HG02852 (cell line): ENCODE data around the gene CHST6.
"Not testable (repeated sequence)": the region's sequence is repeated elsewhere in the genome, so short reads cannot be mapped to it uniquely, and the experiment has no call there.

Experiments used
- ATAC-seq: cut with Tn5 transposase; IDR thresholded peaks from one replicate; pipeline ENCODE4 v1.9.1; 2021; ENCODE audit warnings: mild to moderate bottlenecking, moderate library complexity; ENCODE audit not compliant: unreplicated experiment

CHST6 gene

DNA sequence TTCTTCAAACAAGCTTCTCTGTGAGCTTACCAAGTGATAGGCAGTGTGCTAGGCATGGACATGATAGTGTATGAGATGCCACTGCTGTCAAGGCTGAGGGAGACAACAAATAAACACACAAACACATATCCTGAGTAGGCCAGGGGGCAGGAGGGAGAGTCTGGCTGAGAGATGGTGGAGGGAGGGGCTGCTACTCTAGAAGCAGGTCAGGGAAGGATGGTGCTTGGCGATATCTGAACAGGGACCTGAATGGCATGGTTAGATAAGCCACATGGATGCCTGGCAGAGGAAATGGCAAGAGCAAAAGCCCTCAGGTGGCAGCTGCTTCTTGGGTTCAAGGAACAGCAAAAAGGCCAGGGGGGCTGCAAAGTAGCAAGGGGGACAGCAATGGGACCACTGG lies 8.6 kb upstream of the CHST6 start:
- ATAC-seq = no peak

DNA sequence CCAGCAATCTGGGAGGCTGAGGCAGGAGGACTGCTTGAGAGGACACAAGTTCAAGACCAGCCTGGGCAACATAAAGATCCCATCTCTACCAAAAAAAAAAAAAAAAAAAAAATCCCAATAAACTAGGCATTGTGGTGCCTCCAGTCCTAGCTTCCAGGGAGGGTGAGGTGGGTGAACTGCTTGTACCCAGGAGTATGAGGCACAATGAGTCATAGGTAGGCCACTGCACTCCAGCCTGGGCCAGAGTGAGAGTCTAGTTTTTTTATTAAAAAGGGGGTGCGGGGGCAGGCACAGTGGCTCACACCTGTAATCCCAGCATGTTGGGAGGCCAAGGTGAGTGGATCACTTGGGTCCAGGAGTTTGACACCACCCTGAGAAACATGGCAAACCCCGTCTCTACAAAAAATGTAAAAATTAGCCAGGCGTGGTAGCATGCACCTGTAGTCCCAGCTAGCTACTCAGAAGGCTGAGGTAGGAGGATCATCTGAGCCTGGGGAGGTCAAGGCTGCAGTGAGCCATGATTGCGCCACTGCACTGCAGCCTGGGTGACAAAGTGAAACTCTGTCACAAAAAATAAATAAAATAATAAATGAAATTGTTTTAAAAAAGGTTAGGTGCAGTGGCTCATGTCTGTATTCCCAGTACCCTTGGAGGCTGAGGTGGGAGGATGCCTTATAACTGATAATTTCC lies 7.8 kb upstream of the CHST6 start:
- ATAC-seq = no peak

DNA sequence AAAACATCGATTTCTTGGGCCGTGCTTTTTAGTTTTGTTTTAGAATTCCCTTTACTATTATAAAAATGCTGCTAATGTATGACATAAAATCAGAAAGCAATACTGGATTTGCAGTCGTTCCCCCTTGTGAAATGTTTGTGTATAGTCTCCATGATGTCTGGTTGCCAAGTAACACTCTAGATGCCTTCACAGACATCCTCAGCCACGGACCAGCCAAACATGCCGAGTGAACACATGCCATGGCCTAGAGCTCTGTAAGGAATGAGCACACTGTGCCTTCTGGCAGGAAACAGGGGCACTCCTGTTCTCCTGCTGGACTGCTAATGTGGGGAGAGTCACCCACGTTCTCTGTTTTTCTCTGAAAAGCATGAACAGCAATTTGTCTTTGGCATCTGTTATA lies 6.6 kb upstream of the CHST6 start:
- ATAC-seq = not testable (repeated sequence)

DNA sequence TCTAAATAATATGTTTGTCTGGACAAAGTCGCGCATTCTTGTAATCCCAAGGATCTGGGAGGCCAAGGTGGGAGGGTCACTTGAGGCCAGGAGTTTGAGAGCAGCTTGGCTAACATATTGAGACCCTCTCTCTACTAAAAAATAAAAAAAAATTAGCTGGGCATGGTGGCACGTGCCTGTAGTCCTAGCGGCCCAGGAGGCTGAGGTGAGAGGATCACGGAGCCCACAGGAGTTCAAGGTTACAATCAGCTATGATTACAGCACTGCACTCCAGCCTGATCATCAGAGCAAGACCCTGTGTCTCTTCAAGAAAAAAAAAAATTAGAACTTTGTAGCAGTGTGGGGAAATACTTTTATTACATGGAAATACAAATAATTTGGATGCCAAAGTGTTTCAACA lies 6.1 kb upstream of the CHST6 start:
- no peak for ATAC-seq

DNA sequence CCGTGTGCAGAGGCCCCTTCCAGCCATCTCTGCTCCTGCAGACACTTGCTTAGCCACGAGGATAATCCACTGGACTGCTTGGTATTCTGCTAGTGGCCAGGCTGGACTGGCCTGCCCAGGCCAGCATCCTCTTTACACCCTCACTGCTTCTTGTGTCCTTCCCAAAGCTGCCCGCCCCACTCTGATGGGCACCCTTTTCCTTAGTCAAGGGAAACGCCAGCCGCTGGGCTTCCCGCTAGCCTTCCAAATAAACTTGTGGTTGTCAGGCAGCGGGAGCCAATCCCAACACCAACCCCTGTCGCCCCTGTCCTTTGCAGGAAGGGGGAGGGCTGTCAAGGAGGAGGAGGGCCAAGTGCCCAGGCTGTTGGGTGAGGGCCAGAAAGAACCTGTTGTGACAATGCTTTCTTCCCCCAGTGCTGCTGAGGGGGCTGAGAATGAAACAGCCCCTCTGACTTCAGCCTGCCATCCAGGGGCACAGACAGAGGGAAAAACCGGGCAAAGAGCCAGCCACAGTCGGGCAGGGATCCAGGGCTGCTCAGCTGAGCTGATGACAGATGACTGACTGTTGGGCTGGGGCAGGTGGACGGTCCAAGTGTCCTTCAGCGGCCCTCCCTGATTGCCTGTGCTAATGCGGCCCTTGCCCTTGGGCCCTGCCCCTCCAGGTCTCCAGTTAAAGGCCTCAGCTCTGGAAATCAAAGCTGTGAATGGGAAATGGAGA lies 3.5 kb upstream of the CHST6 start:
- not testable (repeated sequence) for ATAC-seq

DNA sequence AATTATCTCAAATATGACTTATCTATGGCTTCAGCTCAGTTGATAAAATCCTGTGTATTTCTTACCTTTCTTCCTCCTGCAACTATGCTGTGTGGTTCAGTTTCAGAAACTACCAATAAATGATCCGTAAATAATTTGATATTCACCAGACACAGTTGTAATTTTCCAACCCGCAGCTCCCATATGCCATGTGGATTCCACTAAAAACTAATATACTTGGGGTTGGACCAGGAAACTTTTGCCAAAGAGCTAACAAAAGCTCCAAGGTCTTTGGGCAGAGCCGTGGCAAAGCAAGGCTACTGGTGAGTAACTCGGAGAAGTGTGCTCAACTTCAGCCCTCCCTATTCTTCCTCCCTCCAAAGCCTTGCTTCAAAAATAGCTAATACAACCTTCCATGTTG lies 2.3 kb upstream of the CHST6 start:
- no peak for ATAC-seq

DNA sequence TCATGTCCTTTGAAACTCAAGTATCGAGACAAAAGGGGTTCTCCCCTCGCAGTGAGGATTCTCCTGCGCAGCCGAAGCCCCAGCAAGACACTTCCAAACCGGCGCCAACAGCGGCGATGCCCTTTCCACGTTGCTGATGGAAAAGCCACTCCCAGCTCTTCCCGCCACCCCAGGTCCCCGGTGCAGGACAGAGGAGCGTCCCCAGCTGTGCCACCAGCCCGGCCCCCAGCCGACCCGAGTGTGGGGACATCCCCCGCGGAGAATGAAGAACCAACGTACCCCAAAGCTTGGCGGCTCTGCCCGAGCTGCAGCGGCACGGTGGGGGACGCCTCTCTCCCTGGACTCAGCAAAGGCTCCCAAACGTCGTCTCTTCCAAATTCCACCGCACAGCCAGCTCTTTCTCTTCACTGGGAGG lies 573 bp downstream of the CHST6 start:
- no peak for ATAC-seq

DNA sequence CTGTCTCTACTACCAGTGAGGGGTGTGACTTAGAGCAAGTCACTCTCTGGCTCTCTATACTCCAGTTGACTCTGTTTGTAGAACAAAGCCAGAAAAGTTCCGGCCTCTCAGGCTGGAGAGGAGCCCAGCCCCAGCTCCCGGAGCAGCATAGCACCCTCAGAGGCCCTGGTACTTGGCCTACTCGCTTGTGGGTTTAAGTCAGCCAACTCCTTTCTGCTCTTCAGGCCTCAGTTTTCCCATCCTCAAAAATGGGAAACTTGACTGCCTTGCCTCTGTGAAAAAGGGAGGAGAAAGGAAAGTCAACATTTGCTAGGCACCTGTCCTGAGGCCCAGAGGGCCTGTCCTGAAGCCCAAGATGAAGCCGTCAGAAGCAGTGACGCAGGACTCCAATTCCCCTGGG lies 1.1 kb downstream of the CHST6 start:
- ATAC-seq = no peak

DNA sequence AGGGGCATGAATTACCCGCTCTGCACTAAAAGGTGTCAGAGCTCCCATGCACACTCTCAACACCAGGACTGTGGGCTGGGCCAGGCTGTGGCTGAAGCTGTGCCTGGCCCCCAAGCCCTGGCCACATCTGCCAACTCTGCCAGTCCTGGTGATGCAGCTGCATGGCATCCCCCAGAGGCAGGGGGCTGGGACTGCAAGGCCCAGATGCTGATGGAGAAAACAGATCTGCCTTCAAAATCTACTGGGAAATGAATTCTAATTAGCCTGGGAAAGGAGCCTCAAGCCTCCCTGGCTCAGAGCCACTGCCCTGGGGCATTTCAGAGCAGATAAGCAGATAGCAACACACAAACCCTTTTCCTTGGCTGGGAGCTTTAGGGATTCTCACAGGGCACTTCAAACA lies 3.4 kb downstream of the CHST6 start:
- no peak for ATAC-seq

DNA sequence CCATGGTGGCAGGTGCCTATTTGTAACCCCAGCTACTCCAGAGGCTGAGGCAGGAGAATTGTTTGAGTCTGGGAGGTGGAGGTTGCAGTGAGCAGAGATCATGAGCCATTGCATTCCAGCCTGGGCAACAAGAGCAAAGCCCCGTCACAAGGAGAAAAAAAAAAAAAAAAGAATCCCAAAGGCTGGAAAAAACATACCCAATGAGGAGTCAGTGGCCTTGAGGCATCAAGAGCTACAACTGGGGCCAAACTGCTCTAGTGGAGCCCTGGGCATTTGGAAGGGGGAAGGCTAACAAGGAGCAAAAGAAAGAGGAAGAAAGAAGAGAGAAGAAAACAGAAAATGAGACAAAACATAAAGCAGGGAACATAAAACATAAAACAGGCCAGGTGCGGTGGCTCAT lies 6.9 kb downstream of the CHST6 start:
- ATAC-seq = no peak

DNA sequence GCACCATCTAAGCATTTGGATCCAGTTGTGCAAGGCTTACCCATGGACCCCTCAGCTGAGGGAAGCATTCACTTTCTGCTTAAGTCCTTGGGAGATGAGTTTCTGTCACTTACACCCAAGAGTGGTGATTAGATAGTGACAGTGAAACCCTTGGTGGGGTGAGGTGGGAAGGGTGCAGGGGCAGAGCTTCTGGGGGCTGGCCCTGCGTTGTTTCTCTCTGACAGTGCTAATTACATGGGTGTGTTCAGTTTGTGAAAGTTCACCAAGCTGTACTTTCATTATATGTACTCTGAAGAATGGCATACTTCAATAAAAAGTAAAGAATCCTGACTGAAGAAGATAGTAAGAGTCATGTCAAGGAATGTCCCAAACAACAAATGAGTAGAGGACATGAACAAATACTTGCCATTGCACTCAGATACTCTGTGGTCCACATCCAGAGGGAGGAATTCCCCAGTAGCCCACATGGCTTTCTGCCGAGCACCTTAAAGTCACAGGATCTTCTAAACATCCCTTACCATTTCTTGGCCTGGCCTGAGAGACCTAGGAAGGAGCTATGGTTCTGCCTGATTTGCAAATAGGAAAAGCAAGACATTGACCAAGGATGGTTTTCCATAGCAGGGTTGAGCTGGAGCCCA lies 8.4 kb downstream of the CHST6 start:
- ATAC-seq = peak; percentile 63

DNA sequence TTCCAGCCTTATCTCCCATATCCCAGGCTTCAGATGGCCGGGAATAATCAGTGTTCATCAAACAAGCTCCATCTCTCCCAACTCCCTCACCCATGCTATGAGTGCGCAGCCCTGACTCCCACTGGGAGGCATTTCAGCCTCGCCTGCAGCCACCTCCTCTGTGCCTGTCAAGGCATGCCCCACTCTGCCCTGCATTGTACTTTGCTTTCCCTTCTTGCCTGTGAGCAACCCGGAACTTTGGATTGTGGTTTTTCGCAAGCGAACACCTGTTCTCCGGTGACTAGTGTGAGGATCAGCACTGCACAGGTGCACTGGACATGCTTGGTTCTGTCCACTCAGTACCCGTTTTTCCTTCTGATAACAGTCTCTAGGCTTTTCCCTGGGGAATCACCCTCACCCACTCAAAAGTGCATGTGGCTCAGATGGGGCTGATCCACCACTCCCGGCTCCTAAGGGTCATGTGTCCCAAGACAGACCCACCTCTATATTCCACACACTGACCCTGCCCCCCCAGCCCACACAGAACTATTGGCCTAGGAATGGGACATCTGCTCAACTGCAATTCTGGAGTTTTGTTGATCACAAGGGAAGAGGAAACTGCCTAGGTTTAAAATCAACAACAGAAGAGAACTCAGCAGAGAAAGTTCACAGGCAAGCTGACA lies 9.1 kb downstream of the CHST6 start:
- no peak for ATAC-seq

DNA sequence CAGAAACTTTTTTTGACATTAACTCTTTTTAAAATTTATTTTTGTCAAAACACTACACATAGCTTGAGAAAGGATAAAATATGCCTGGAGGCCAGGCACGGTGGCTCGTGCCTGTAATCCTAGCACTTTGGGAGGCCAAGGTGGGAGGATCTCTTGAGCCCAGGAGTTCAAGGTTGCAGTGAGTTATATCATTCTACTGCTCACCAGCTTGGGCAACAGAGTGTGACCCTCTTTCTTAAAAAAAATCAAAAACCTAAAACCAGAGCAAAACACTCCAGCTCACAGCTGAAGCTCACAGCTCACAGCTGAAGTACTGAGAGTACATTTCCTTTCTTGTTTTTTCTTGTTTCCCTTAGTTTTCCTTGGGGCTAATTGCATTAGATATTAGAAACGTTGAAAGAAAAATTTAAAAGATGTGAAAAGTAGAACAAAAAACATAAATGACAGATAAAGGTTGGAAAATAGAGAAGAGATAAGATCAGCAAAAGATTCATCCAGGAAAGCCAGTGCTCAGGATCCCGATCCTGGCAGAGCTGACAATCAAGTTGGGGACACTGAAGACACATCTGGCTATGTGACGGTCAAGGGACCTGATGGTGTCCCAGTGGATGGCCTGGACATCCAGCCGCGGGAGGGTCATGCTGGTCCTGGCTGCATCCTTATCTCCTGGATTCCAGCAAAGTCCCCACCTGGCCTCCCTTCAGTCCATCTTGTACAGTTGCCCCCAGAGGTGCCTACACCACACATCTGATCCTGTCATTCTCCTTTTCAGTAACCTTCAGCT lies 9.8 kb downstream of the CHST6 start:
- ATAC-seq = peak; percentile 40

DNA sequence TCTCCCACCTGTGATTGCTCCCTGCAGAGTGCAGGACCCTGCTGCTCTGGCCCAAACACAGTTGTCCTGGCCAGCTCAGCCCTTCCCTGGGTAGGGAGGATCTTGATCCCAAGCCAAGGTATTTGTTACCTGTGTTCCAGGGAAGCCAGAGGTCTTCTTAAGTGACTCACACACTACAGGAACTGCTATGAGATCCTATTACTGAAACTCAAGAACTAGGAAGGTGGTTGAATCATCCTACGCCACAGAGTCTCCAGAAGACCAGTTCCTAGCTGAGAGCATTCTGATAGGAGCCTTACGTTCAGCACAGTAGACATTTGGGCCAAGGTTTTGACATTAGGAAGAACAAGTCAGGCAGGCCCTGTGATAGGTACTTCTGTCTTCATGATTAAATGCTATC lies 12.0 kb downstream of the CHST6 start:
- no peak for ATAC-seq

DNA sequence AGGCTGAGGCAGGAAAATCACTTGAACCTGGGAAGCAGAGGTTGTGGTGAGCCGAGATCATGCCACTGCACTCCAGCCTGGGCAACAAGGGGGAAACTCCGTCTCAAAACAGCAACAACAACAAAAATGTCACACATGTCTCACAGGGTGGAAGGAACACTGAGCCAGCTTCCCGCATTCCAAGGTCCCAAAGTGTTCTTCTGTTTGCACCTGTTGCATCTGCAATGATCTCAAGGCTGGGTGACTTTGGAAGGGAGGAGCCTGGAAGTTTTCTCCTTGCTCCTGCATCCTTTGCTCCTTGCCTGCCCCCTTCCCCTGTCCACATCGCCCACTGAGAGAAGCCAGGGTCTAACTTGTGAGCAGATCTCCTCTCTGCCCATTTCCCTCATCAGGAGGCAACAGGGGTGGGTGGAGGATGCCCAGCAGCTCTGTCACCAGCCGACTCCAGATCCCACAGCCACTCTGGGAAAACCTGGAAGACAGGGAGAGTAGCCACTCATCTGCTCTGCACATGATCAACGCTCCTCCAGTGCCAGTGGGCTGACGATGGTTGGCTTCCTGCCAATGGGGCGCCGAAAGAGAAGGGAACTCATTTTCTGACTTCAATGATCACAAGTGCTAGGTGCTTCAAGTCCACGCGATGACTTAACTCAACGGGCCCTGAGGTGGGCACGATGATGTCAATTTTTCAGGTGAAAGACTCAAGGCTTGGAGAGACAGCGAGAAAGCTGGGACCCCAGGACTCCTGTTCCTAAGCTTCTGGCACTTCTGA lies 12.6 kb downstream of the CHST6 start:
- no peak for ATAC-seq

DNA sequence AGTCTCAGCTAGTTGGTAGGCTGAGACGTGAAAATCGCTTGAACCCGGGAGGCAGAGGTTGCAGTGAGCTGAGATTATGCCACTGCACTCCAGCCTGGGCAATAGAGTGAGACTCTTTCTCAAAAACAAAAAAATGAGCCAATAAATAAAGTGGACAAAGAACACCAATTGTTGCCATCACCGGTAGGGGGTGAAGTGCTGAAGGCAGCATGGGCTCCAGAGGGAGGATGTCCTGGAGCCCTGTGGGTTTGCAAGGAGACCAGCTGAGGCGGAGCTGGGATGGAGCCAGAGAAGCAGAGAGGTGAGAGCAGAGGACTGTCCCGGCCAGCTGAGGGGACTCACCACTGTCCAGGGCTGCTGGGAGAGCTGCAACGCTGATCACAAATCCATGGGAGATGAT lies 13.8 kb downstream of the CHST6 start:
- ATAC-seq = no peak

DNA sequence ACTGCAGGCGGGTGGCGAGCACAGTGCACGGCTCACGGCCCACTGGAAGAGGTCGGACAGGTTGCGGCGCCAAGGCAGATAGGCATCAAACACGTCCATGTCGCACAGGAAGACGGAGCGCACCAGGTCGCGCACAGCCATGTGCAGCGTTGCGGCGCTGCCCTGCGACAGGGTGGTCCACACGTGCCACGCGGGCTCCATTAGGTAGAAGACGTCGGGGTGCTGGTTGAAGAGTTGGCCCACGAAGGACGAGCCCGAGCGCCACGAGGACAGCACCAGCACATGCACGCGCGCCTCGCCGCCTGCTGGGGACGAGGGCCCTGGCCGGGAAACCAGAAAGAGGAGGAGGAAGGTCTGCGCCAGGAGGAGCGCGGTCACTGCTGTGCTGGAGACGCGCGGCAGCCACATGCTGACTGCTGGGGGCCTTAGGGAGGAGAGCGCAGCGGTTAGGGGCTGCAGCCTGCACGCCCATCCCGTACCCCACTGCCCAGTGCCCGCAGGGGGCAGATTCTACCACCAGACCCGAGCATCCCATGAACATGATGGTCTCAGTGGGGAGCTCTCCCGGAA lies 15.7 kb downstream of the CHST6 start:
- no peak for ATAC-seq

DNA sequence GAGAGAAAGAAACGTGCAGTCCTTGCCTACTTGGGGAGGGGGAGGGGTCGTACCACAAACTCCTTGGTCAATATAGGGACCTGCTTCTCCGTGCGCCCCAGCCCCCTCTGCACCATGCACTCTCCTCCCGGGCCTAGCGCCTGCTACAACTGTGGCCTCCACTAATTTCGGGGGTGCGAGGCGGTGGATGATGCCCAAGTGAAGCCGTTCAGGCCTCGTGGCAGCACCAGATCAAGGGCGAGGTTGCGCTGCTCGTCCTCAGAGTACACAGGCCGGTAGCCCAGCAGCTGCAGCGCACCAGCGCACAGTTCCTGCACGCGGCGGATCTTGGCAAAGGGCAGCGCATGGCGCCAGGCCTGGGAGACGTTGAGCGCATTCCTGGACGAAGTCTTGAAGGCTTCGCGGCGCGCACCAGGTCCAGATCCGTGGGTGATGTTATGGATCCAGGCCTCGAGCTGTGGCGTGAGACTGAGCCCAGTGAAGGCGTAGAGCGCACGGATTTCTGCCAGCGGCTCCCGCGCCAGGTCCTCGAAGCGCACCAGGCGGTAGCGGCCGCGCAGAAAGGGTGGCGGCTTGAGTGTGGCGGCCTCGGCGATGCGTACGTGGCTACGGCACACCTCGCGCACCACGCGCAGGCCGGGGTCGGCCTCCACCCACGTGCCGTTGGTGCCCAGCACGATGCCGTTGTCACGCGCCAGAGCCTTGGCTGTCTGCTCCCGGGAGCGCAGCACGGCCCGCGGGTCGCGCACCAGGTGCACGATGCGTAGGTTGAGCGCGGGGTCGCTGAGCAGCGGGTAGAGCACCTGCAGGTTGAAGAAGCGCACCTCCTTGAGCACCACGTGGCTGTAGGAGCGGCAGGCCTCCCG lies 16.5 kb downstream of the CHST6 start:
- no peak for ATAC-seq
